GM19467 (cell line): ENCODE data around the gene TTC27.
"Not testable (repeated sequence)": the region's sequence is repeated elsewhere in the genome, so short reads cannot be mapped to it uniquely, and the experiment has no call there.

Experiments used
- ATAC-seq: cut with Tn5 transposase; IDR thresholded peaks from one replicate; pipeline ENCODE4 v1.9.1; 2021; ENCODE audit warnings: mild to moderate bottlenecking, moderate library complexity; ENCODE audit not compliant: unreplicated experiment

The TTC27 gene

GRCh38 chr2:32844253-32844652 lies 216.4 kb downstream of the TTC27 start:
- ATAC-seq, result no peak

DNA sequence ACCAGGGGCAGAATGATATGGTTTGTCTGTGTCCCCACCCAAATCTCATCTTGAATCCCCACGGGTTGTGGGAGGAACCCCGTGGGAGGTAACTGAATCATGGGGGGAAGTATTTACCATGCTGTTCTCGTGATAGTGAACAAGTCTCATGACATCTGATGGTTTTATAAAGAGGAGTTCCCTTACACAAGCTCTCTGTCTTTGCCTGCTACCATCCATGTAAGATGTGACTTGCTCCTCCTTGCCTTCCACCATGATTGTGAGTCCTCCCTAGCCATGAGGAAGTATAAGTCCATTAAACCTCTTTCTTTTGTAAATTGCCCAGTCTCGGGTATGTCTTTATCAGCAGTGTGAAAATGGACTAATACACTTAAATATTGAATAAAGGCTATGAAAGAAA lies 218.4 kb downstream of the TTC27 start:
- not testable (repeated sequence) for ATAC-seq

- no peak for ATAC-seq
Observed at GRCh38 chr2:32847734-32848133, 219.9 kb downstream of the TTC27 start.

DNA sequence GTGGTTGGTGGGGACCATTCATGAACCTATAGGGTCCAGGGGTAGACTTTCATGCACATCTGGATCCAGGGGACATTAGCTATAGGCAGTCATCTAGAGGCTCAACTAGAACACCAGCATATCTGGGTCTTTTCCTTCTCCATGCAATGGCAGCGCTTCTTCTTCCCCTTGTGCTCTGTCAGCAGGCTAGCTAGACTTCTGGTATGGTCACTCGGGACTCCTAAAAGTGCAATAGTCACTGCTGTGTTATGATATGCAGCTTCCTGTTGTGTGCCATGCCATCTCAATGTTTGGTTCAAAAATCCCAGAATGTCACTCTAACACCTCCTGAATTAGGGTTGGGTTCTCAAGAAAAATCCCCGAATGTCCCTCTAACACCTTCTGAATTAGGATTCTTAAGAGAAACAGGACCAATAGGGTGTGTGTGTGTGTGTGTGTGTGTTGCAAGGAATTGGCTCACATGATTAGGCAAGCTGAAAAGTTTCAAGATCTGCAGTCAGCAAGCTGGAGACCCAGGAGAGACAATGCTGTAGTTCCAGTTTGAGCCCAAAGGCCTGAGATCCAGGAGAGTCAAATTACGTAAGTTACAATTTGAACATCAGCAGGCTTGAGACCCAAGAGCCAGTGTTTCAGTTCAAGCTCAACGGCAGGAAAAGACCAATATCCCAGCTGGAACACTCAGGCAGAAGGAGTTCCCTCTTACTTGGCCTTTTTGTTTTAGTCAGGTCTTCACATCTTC lies 221.8 kb downstream of the TTC27 start:
- ATAC-seq, result no peak

DNA sequence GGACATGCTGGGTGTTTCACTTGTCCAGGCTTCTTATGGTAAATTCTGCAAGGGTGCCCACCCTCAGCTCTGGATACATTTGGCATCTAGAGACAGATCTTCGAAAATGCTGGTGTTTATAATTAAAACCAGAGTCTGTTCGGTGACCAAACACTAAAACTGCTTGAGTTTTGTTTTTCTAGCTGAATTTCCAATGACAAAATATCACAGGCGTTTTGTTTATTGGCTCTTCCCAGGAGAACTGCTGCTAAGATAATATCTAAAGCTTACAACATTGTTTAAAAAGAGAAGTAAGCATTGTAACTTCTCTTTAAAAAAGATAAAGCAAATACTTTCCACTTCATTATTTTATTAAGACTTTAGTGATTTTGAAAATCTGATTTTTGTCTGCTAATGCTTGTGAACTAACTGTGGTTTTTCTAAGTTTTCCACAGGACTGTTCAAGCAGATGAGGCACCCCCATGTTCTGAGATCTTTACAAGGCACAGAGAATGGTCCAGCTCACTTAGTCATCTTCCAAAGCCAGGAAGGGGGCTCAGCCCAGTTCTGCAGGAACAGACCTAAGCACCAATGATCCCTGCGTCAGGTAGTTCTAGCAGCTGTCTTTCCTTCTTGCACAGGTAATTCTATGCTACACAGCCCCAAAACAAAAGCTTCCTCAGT lies 224.1 kb downstream of the TTC27 start:
- ATAC-seq, result no peak

- no peak for ATAC-seq
Observed at GRCh38 chr2:32852856-32853255, 225.0 kb downstream of the TTC27 start.

GRCh38 chr2:32856891-32857290 lies 229.0 kb downstream of the TTC27 start:
- ATAC-seq, result no peak

- no peak for ATAC-seq
Observed at GRCh38 chr2:32858713-32859112, 230.9 kb downstream of the TTC27 start.

- no peak for ATAC-seq
Observed at GRCh38 chr2:32860385-32860784, 232.5 kb downstream of the TTC27 start.

DNA sequence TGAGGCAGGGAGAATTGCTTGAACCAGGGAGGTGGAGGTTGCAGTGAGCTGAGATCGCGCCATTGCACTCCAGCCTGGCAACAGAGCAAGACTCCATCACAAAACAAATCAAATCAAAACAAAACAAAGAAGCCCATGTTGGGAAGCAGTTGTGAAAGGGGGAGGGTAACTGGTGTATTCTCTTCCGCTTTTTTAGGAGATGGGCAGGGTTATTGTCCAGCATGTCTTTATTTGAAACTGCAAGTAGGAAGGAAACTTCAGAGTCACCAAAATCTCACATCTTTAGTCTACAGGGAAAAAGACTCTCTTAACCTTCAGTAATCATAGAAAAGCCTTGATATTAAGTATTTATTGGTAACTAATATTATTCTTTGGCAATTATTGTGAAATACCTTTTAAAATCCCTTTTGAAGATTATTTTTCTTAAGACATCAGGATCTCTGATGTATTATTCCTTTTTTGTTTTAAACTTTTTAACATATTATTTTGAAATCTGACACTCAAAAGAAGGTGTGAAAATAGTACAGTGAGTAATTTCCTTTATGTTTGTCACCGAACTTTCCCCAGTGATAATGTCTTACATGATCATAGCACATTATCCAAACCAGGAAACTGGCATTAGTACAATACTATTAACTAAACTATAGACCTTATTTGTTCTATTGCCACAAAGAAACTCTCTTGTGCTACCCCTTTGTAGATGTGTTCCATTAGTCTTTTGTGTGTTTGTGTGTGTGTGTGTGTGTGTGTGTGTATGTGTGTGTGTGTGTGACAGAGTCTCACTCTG lies 234.6 kb downstream of the TTC27 start:
- ATAC-seq, result no peak

GRCh38 chr2:32863326-32863725 lies 235.5 kb downstream of the TTC27 start:
- no peak for ATAC-seq

GRCh38 chr2:32863803-32864202 lies 236.0 kb downstream of the TTC27 start:
- no peak for ATAC-seq

- no peak for ATAC-seq
Observed at GRCh38 chr2:32864334-32865111, 236.7 kb downstream of the TTC27 start.

GRCh38 chr2:32865399-32866068 lies 237.7 kb downstream of the TTC27 start:
- no peak for ATAC-seq

GRCh38 chr2:32866462-32866861 lies 238.6 kb downstream of the TTC27 start:
- not testable (repeated sequence) for ATAC-seq
